HEK293T (cell line): ENCODE data around the gene GIGYF2.

ENCODE experiments used
- BHLHE40 ChIP-seq: fragments of 450-650 bp; IDR thresholded peaks from 2 replicates; pipeline ENCODE4 v1.6.1; 2016; ENCODE audit warnings: mild to moderate bottlenecking, moderate library complexity, borderline replicate concordance
- FOXA1 ChIP-seq: fragments of 450-650 bp; IDR thresholded peaks from 2 replicates; pipeline ENCODE4 v1.6.1; 2016; ENCODE audit warnings: mild to moderate bottlenecking
- FOXM1 ChIP-seq: fragments of 450-650 bp; IDR thresholded peaks from 2 replicates; pipeline ENCODE4 v1.6.1; 2017; ENCODE audit warnings: mild to moderate bottlenecking, borderline replicate concordance
- NFRKB ChIP-seq: fragments of 450-650 bp; IDR thresholded peaks from 2 replicates; pipeline ENCODE4 v1.6.1; 2016; ENCODE audit warnings: mild to moderate bottlenecking, moderate library complexity
- SP1 ChIP-seq: fragments of 450-650 bp; IDR thresholded peaks from 2 replicates; pipeline ENCODE4 v1.6.1; 2017

DNA sequence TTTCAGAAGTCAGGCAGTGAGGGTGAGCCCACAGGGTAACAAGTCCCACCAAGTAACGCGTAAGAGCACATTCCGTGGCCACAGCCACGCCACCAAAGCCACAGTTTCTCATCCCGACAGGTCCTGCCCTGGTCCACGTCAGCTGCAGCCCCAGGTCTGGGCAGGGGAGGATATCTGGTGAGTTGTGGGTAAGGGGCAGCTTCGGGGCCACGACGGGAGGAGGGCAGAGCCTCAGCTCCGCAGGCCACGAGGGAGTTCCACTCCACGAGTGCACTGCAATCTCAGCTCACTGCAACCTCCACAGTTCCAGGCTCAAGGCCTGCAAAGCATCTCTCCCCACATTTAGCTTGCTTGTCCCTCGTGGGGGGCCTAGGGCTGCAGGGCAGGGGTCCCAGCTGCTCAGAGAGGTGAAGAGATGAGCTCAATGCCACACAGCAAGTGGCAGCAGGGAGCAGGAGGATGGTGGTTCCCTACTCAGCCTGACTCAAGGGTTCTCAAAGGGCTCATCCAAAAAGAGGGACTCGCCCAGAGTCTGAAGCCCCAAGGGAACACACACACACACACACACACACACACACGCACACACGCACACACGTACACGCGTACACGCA is 185.5 kb downstream of the GIGYF2 start:
- TF ChIP-seq SP1 (no peak), FOXA1 (no peak), FOXM1 (no peak), NFRKB (no peak), BHLHE40 (no peak)
